Progenitor cell of endocrine pancreas (in vitro differentiated cells): Measurements from ENCODE around the gene DIP2C. TPM values are rescaled to one million over a fixed set of nuclear protein-coding genes. Genes with fewer than 3 reads are reported as not detected.
A peak's percentile ranks its signal among the peaks of the same experiment; 100 is the strongest.

ENCODE experiments used
- DNase-seq: peaks from one replicate; pipeline ENCODE4 v3.0.0; 2021; ENCODE audit warnings: low spot score; ENCODE audit not compliant: unreplicated experiment
- H3K27ac Mint-ChIP-seq: 2 replicates; pipeline ENCODE4 v1.8.0; 2021; ENCODE audit warnings: mild to moderate bottlenecking, moderate library complexity, mixed read lengths
- H3K27me3 Mint-ChIP-seq: 2 replicates; pipeline ENCODE4 v1.8.0; 2021; ENCODE audit warnings: mixed read lengths
- H3K36me3 Mint-ChIP-seq: 2 replicates; pipeline ENCODE4 v1.8.0; 2022; ENCODE audit warnings: mixed read lengths; ENCODE audit not compliant: insufficient read depth
- H3K4me1 Mint-ChIP-seq: 2 replicates; pipeline ENCODE4 v1.8.0; 2021; ENCODE audit warnings: low read depth, mixed read lengths
- H3K4me3 Mint-ChIP-seq: 2 replicates; pipeline ENCODE4 v1.8.0; 2021; ENCODE audit warnings: low read depth, mild to moderate bottlenecking, moderate library complexity, mixed read lengths
- H3K9me3 Mint-ChIP-seq: 2 replicates; pipeline ENCODE4 v1.8.0; 2021; ENCODE audit warnings: low read depth, mixed read lengths
- CTCF ChIP-seq: fragments of 200-600 bp; sonication (generic); IDR thresholded peaks from one replicate; pipeline ENCODE4 v1.5.0; 2021; ENCODE audit warnings: antibody characterized with exemption, mild to moderate bottlenecking; ENCODE audit not compliant: unreplicated experiment
- total RNA-seq: library from RNA; stranded (reverse); gene quantifications from 2 replicates; pipeline ENCODE4 v1.2.1, GENCODE V29; 2021

Gene DIP2C
- total RNA-seq, 1 donor from 2014 or later = 27.2 TPM

GRCh38 chr10:689121-689451, 382 bp downstream of the DIP2C start:
- Mint-ChIP-seq H3K4me1 (peaks cover 37% of the 10 kb centered on the region), H3K27ac (no peak overlapping the region), H3K27me3 (no peaks in the 10 kb centered on the region), H3K9me3 (no peaks in the 10 kb centered on the region), H3K4me3 (peak overlapping the region; percentile 80), H3K36me3 (no peaks in the 10 kb centered on the region)
- DNase-seq = no peak
- TF ChIP-seq CTCF = no peak

DNA sequence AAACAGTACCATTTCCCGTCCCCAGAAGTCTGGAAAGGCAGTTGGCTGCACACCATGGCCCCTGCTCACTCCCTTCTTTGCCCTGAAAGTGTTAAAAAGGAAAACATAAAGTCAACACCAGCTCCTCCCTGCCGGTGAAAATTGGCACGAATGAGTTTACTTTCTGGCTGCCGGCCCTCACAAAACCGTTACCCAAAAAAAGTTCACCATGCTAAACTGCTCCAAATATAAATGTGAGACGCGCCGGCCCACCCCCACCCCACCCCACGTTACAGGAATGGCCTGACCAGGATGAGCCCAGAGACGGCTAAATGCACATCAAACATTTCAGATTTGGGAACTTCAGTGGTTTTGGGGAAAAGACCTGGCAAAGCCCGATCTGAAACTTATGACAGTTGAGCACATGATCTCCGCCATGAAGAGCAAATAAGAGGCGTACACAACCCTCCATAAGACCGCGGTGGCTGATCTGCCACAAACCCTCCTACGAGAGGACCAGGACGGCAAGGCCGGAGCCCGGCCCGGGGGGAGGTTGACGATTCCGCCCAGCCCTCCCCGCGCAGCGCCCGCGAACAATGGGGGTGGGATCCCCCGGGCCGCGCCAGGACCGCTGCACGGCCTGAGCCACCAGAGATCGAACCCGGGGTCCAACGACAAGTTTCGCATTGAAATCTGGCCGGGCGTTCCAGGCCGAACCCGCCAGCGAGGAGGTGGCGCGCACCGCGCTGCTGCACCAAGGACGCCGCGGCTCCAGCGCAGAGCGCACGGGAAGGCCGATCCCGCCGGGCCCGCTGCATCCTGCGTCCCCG, 952 bp downstream of the DIP2C start:
- H3K4me3 Mint-ChIP-seq = peak overlapping the region; percentile 80
- DNase-seq = peak; percentile 37
- H3K36me3 Mint-ChIP-seq = no peaks in the 10 kb centered on the region

GRCh38 chr10:687583-688311, 1.7 kb downstream of the DIP2C start:
- Mint-ChIP-seq H3K36me3 (no peaks in the 10 kb centered on the region), H3K4me3 (peak overlapping the region; percentile 80), H3K27me3 (no peaks in the 10 kb centered on the region), H3K9me3 (no peaks in the 10 kb centered on the region), H3K27ac (peak overlapping the region; percentile 71), H3K4me1 (peaks cover 29% of the 10 kb centered on the region)
- TF ChIP-seq CTCF = no peak
- DNase-seq = no peak

More for the DNA sequence above, 952 bp downstream of the DIP2C start:
- no peak for TF ChIP-seq CTCF
- H3K4me1 Mint-ChIP-seq = peaks cover 32% of the 10 kb centered on the region
- H3K27me3 Mint-ChIP-seq = no peaks in the 10 kb centered on the region
- H3K27ac Mint-ChIP-seq = peak overlapping the region; percentile 71
- no peaks in the 10 kb centered on the region for H3K9me3 Mint-ChIP-seq

DNA sequence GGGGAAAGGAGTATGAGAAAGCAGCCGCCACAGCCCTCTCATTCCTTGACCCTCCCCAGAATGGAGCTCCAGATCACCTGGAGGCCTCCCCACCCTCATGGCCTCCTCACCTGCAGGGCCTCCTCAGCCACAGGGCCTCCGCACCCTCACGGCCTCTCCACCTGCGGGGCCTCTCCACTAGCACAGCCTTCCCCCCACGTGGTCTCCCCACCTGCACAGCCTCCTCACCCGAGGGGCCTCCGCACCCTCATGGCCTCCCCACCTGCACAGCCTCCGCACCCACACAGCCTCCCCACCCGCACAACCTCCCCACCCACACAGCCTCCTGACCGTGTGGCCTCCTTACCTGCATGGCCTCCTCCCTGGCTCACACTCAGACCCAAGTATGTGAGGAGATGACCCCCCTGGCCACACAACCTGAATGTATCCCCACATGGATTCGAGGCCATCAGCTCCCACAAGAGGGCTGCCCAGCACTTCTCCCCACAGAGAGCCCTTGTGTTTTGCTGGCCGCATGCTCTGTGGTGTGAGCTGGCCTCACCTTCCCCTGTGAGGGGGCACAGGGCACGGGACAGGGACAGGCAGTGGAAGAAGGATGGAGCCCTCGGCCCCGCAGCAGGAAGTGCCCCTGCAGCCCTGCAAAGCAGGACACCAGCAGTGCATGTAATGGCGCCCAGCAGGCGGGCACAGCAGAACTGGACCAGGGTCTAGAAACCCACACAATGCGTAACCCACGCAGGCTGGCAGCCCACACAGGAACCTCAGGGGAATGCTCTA, 3.1 kb downstream of the DIP2C start:
- TF ChIP-seq CTCF = no peak
- no peaks in the 10 kb centered on the region for H3K36me3 Mint-ChIP-seq
- H3K4me1 Mint-ChIP-seq = peaks cover 25% of the 10 kb centered on the region
- H3K4me3 Mint-ChIP-seq = peak overlapping the region; percentile 33
- H3K27ac Mint-ChIP-seq = no peak overlapping the region
- H3K27me3 Mint-ChIP-seq = no peaks in the 10 kb centered on the region
- no peak for DNase-seq
- H3K9me3 Mint-ChIP-seq = no peaks in the 10 kb centered on the region

GRCh38 chr10:685613-686012, 3.9 kb downstream of the DIP2C start:
- Mint-ChIP-seq H3K4me1 (peaks cover 23% of the 10 kb centered on the region), H3K27ac (no peak overlapping the region), H3K4me3 (no peak overlapping the region), H3K27me3 (no peaks in the 10 kb centered on the region), H3K36me3 (no peaks in the 10 kb centered on the region), H3K9me3 (no peaks in the 10 kb centered on the region)
- TF ChIP-seq CTCF = no peak
- DNase-seq = no peak
